Keratinocyte (primary cell): ENCODE data around the gene PARVA. TPM values are rescaled to one million over a fixed set of nuclear protein-coding genes. Genes with fewer than 3 reads are reported as not detected.

Experiments used
- DNase-seq: peaks from one replicate; pipeline ENCODE4 v3.0.0-alpha.2; 2011; ENCODE audit warnings: low read depth, missing footprints, low spot score
- FAIRE-seq: peaks from 2 replicates; lab custom pipeline; 2011; peaks lifted over from hg19 to GRCh38; lab: Jason Lieb, UNC
- H2AFZ ChIP-seq: 2 replicates; pipeline ENCODE4 v1.6.0; 2012; ENCODE audit warnings: low read length, control low read depth, inconsistent platforms; ENCODE audit not compliant: control insufficient read depth
- H3K27ac ChIP-seq: 2 replicates; pipeline ENCODE4 v1.5.1; 2011; ENCODE audit warnings: low read length; ENCODE audit not compliant: control insufficient read depth, insufficient read depth
- H3K27me3 ChIP-seq: 3 replicates; pipeline ENCODE4 v1.6.0; 2011; ENCODE audit warnings: low read length; ENCODE audit not compliant: control insufficient read depth, insufficient read depth; ENCODE audit errors: extremely low read depth
- H3K36me3 ChIP-seq, 2 experiments: 2 replicates in 1 of 2; 3 replicates in 1 of 2; pipeline ENCODE4 v1.5.1; 2011; ENCODE audit warnings: low read length in 2 of 2, mild to moderate bottlenecking in 1 of 2; ENCODE audit not compliant: control insufficient read depth in 2 of 2, insufficient read depth in 2 of 2; ENCODE audit errors: extremely low read depth in 1 of 2
- H3K4me1 ChIP-seq: 3 replicates; pipeline ENCODE4 v1.5.1; 2011; ENCODE audit warnings: low read length; ENCODE audit not compliant: control insufficient read depth, insufficient read depth; ENCODE audit errors: extremely low read depth
- H3K4me2 ChIP-seq: 3 replicates; pipeline ENCODE4 v1.6.0; 2011; ENCODE audit warnings: low read depth, low read length; ENCODE audit not compliant: control insufficient read depth, insufficient read depth; ENCODE audit errors: extremely low read depth
- H3K4me3 ChIP-seq, 3 experiments: fragments of 200-600 bp in 1 of 3; sonication (generic) in 1 of 3; 2 replicates in 2 of 3; 3 replicates in 1 of 3; pipeline ENCODE4 v1.5.1; 2011 to 2016; ENCODE audit warnings: low read length in 3 of 3, mild to moderate bottlenecking in 3 of 3, control low read depth in 2 of 3, inconsistent platforms in 1 of 3, low read depth in 1 of 3, mixed read lengths in 1 of 3, mixed run types in 1 of 3, moderate library complexity in 1 of 3; ENCODE audit not compliant: control insufficient read depth in 2 of 3, insufficient read depth in 2 of 3; ENCODE audit errors: extremely low read depth in 1 of 3
- H3K79me2 ChIP-seq: 2 replicates; pipeline ENCODE4 v1.6.0; 2012; ENCODE audit warnings: low read length; ENCODE audit not compliant: control insufficient read depth, insufficient read depth
- H3K9ac ChIP-seq: 3 replicates; pipeline ENCODE4 v1.6.0; 2011; ENCODE audit warnings: low read length; ENCODE audit not compliant: control insufficient read depth, insufficient read depth; ENCODE audit errors: extremely low read depth
- H3K9me1 ChIP-seq: 3 replicates; pipeline ENCODE4 v1.6.0; 2011; ENCODE audit warnings: low read length; ENCODE audit not compliant: control insufficient read depth, insufficient read depth; ENCODE audit errors: extremely low read depth
- H3K9me3 ChIP-seq: 2 replicates; pipeline ENCODE4 v1.5.1; 2012; ENCODE audit warnings: low read depth, low read length; ENCODE audit not compliant: control insufficient read depth
- H4K20me1 ChIP-seq: 3 replicates; pipeline ENCODE4 v1.6.0; 2011; ENCODE audit warnings: low read length; ENCODE audit not compliant: control insufficient read depth, insufficient read depth; ENCODE audit errors: extremely low read depth
- EZH2 ChIP-seq: IDR thresholded peaks from one replicate; pipeline ENCODE4 v1.6.1; 2012; ENCODE audit warnings: inconsistent platforms, mild to moderate bottlenecking, low read length, moderate library complexity
- dilution Hi-C: fragments of 300-500 bp; cut with MboI; formaldehyde crosslinking; loops from one replicate; pipeline ENCODE4 v1.7.0; 2020; ENCODE audit warnings: low sequenced_read_pairs; ENCODE audit not compliant: extremely low pct_ligation_motif_present
- polyA plus RNA-seq, 5 experiments: library from polyadenylated mRNA; depleted of rRNA in 3 of 5; stranded (reverse) in 3 of 5; stranded (forward) in 1 of 5; unstranded in 1 of 5; fragments of >200 nt; gene quantifications; 1 replicate in 1 of 5; 2 replicates in 3 of 5; 3 replicates in 1 of 5; pipeline versions ENCODE4 v1.2.1 to v1.2.3, GENCODE V29; 2011 to 2012; ENCODE audit warnings: missing spikeins in 2 of 5, low read depth in 1 of 5, low replicate concordance in 1 of 5
- TF ChIP-seq, protein P1 (sequence below), 3 experiments: IDR thresholded peaks in 1 of 3; conservative IDR thresholded peaks in 1 of 3; optimal IDR thresholded peaks in 1 of 3; 2 replicates in 2 of 3; 3 replicates in 1 of 3; pipeline versions ENCODE3 to v1.5.1; 2011; ENCODE audit warnings: low read length in 3 of 3, mild to moderate bottlenecking in 3 of 3, moderate library complexity in 2 of 3, control low read depth in 1 of 3, inconsistent platforms in 1 of 3; ENCODE audit not compliant: insufficient read depth in 2 of 3; ENCODE audit errors: extremely low read depth in 1 of 3

PARVA gene
- polyA plus RNA-seq, 1 donor (not counting 4 experiments of a cell fraction or from before 2014, with no cell fraction given): 28.9 TPM

- FAIRE-seq: no peak
- TF ChIP-seq, protein P1, sequence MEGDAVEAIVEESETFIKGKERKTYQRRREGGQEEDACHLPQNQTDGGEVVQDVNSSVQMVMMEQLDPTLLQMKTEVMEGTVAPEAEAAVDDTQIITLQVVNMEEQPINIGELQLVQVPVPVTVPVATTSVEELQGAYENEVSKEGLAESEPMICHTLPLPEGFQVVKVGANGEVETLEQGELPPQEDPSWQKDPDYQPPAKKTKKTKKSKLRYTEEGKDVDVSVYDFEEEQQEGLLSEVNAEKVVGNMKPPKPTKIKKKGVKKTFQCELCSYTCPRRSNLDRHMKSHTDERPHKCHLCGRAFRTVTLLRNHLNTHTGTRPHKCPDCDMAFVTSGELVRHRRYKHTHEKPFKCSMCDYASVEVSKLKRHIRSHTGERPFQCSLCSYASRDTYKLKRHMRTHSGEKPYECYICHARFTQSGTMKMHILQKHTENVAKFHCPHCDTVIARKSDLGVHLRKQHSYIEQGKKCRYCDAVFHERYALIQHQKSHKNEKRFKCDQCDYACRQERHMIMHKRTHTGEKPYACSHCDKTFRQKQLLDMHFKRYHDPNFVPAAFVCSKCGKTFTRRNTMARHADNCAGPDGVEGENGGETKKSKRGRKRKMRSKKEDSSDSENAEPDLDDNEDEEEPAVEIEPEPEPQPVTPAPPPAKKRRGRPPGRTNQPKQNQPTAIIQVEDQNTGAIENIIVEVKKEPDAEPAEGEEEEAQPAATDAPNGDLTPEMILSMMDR (optimal IDR thresholded peaks at IDR 0.05 in 1 of 3, IDR thresholded peaks at IDR 0.05 in 1 of 3, conservative IDR thresholded peaks at IDR 0.05 in 1 of 3; ENCODE audit: extremely low read depth in 1 of 3, insufficient read depth in 2 of 3, low read length in 3 of 3): no peak
- no peak for TF ChIP-seq EZH2
These were observed 126.5 kb downstream of the PARVA start for GRCh38 chr11:12503886-12504285.

GRCh38 chr11:12505183-12505582, 127.8 kb downstream of the PARVA start:
- Histone ChIP-seq H3K27ac (no peak overlapping the region), H3K9ac (no peak overlapping the region), H3K9me3 (no peaks in the 10 kb centered on the region), H4K20me1 (no peaks in the 10 kb centered on the region), H3K79me2 (no peaks in the 10 kb centered on the region), H3K4me3 (no peak overlapping the region), H3K4me1 (no peaks in the 10 kb centered on the region), H3K27me3 (no peaks in the 10 kb centered on the region), H2AFZ (no peak overlapping the region), H3K36me3 (peaks cover 7 to 18% of the 10 kb centered on the region in 2 experiments), H3K9me1 (no peaks in the 10 kb centered on the region), H3K4me2 (no peak overlapping the region)
- FAIRE-seq (no peak), DNase-seq (no peak)
- TF ChIP-seq, protein P1 (optimal IDR thresholded peaks at IDR 0.05 in 1 of 3, IDR thresholded peaks at IDR 0.05 in 1 of 3, conservative IDR thresholded peaks at IDR 0.05 in 1 of 3; ENCODE audit: extremely low read depth in 1 of 3, insufficient read depth in 2 of 3, low read length in 3 of 3): no peak
- no peak for TF ChIP-seq EZH2
- dilution Hi-C loops: no loop called here

More at GRCh38 chr11:12503886-12504285, 126.5 kb downstream of the PARVA start:
- DNase-seq: no peak
- peaks cover 7 to 11% of the 10 kb centered on the region in 2 experiments for H3K36me3 ChIP-seq
- H3K9me3 ChIP-seq: no peaks in the 10 kb centered on the region
- H3K9ac ChIP-seq: no peak overlapping the region
- H3K79me2 ChIP-seq: no peaks in the 10 kb centered on the region
- no peak overlapping the region for H3K27ac ChIP-seq
- H3K4me2 ChIP-seq: no peak overlapping the region
- H3K4me3 ChIP-seq: no peak overlapping the region
- no peaks in the 10 kb centered on the region for H3K9me1 ChIP-seq
- dilution Hi-C loops: no loop called here
- no peaks in the 10 kb centered on the region for H3K27me3 ChIP-seq
- H3K4me1 ChIP-seq: no peaks in the 10 kb centered on the region
- no peak overlapping the region for H2AFZ ChIP-seq
- no peaks in the 10 kb centered on the region for H4K20me1 ChIP-seq
